Progenitor cell of endocrine pancreas (in vitro differentiated cells): ENCODE results near the gene TLE2. TPM values are rescaled to one million over a fixed set of nuclear protein-coding genes. Genes with fewer than 3 reads are reported as not detected.

Experiments used
- DNase-seq: peaks from one replicate; pipeline ENCODE4 v3.0.0; 2021; ENCODE audit warnings: low spot score; ENCODE audit not compliant: unreplicated experiment
- H3K27ac Mint-ChIP-seq: 2 replicates; pipeline ENCODE4 v1.8.0; 2021; ENCODE audit warnings: mild to moderate bottlenecking, moderate library complexity, mixed read lengths
- H3K27me3 Mint-ChIP-seq: 2 replicates; pipeline ENCODE4 v1.8.0; 2021; ENCODE audit warnings: mixed read lengths
- H3K36me3 Mint-ChIP-seq: 2 replicates; pipeline ENCODE4 v1.8.0; 2022; ENCODE audit warnings: mixed read lengths; ENCODE audit not compliant: insufficient read depth
- H3K4me1 Mint-ChIP-seq: 2 replicates; pipeline ENCODE4 v1.8.0; 2021; ENCODE audit warnings: low read depth, mixed read lengths
- H3K4me3 Mint-ChIP-seq: 2 replicates; pipeline ENCODE4 v1.8.0; 2021; ENCODE audit warnings: low read depth, mild to moderate bottlenecking, moderate library complexity, mixed read lengths
- H3K9me3 Mint-ChIP-seq: 2 replicates; pipeline ENCODE4 v1.8.0; 2021; ENCODE audit warnings: low read depth, mixed read lengths
- CTCF ChIP-seq: fragments of 200-600 bp; sonication (generic); IDR thresholded peaks from one replicate; pipeline ENCODE4 v1.5.0; 2021; ENCODE audit warnings: antibody characterized with exemption, mild to moderate bottlenecking; ENCODE audit not compliant: unreplicated experiment
- total RNA-seq: library from RNA; stranded (reverse); gene quantifications from 2 replicates; pipeline ENCODE4 v1.2.1, GENCODE V29; 2021

The TLE2 gene
- total RNA-seq, 1 donor from 2014 or later = 160 TPM

GRCh38 chr19:3007975-3008374 is 21.1 kb downstream of the TLE2 start:
- H3K4me3 Mint-ChIP-seq = no peak overlapping the region
- no peak for TF ChIP-seq CTCF
- no peak overlapping the region for H3K27ac Mint-ChIP-seq
- no peaks in the 10 kb centered on the region for H3K9me3 Mint-ChIP-seq
- H3K27me3 Mint-ChIP-seq = no peaks in the 10 kb centered on the region
- DNase-seq = no peak
- no peaks in the 10 kb centered on the region for H3K4me1 Mint-ChIP-seq
- peaks cover 20% of the 10 kb centered on the region for H3K36me3 Mint-ChIP-seq

- no peaks in the 10 kb centered on the region for H3K9me3 Mint-ChIP-seq
- H3K4me3 Mint-ChIP-seq = no peak overlapping the region
- H3K4me1 Mint-ChIP-seq = no peaks in the 10 kb centered on the region
- no peaks in the 10 kb centered on the region for H3K27me3 Mint-ChIP-seq
- no peak for DNase-seq
- H3K36me3 Mint-ChIP-seq = peaks cover 24% of the 10 kb centered on the region
- H3K27ac Mint-ChIP-seq = no peak overlapping the region
- no peak for TF ChIP-seq CTCF
Observed at GRCh38 chr19:3006075-3006767, 22.9 kb downstream of the TLE2 start.

GRCh38 chr19:3005345-3005744 is 23.7 kb downstream of the TLE2 start:
- Mint-ChIP-seq H3K27ac (no peak overlapping the region), H3K9me3 (no peaks in the 10 kb centered on the region), H3K36me3 (peaks cover 20% of the 10 kb centered on the region), H3K27me3 (no peaks in the 10 kb centered on the region), H3K4me1 (no peaks in the 10 kb centered on the region), H3K4me3 (no peak overlapping the region)
- no peak for TF ChIP-seq CTCF
- DNase-seq = no peak

- no peak overlapping the region for H3K27ac Mint-ChIP-seq
- H3K36me3 Mint-ChIP-seq = peaks cover 18% of the 10 kb centered on the region
- no peak overlapping the region for H3K4me3 Mint-ChIP-seq
Observed at GRCh38 chr19:3004522-3004921, 24.6 kb downstream of the TLE2 start.

GRCh38 chr19:3003046-3003445 is 26.0 kb downstream of the TLE2 start:
- Mint-ChIP-seq H3K27ac (no peak overlapping the region), H3K4me1 (no peaks in the 10 kb centered on the region), H3K27me3 (no peaks in the 10 kb centered on the region), H3K9me3 (no peaks in the 10 kb centered on the region), H3K36me3 (peaks cover 24% of the 10 kb centered on the region), H3K4me3 (no peak overlapping the region)
- DNase-seq = no peak
- TF ChIP-seq CTCF = no peak

More at GRCh38 chr19:3004522-3004921, 24.6 kb downstream of the TLE2 start:
- TF ChIP-seq CTCF = no peak
- no peak for DNase-seq
- no peaks in the 10 kb centered on the region for H3K4me1 Mint-ChIP-seq
- no peaks in the 10 kb centered on the region for H3K9me3 Mint-ChIP-seq
- H3K27me3 Mint-ChIP-seq = no peaks in the 10 kb centered on the region
